ENCODE measurements around the gene MAP3K14. TPM values are rescaled to one million over a fixed set of nuclear protein-coding genes. Genes with fewer than 3 reads are reported as not detected.

The MAP3K14 gene
- total RNA-seq, 1 experiment from 2014 or later: 16.8 TPM

GRCh38 chr17:45277992-45278391, 38.8 kb downstream of the MAP3K14 start:
- POLR2A ChIA-PET (ENCODE audit: unreplicated experiment): no interaction called here

GRCh38 chr17:45277216-45277849, 39.5 kb downstream of the MAP3K14 start:
- no peaks in the 10 kb centered on the region for H3K9me3 ChIP-seq (ENCODE audit: low read length)
- DNase-seq (peak; percentile 97), ATAC-seq (peak; percentile 87)
- no peak overlapping the region for H3K27ac ChIP-seq (ENCODE audit: low read length)
- H3K27me3 ChIP-seq (ENCODE audit: low read length): no peaks in the 10 kb centered on the region
- H3K9ac ChIP-seq (ENCODE audit: low read length): no peak overlapping the region
- no peaks in the 10 kb centered on the region for H3F3A ChIP-seq (ENCODE audit: low read length, unreplicated experiment)
- TF ChIP-seq EZH2 (IDR thresholded peaks at IDR 0.05; ENCODE audit: low read length, unreplicated experiment) (no peak), EZH2phosphoT487 (IDR thresholded peaks at IDR 0.05; ENCODE audit: borderline replicate concordance, low read length) (no peak), CTCF (conservative IDR thresholded peaks at IDR 0.05; ENCODE audit: low read depth, low read length) (peak; percentile 90)
- no TSS peak for BruUV-seq (replicated peaks)
- peaks cover 9% of the 10 kb centered on the region for H3K4me1 ChIP-seq (ENCODE audit: insufficient read depth, low read length)
- ChIA-PET POLR2A (ENCODE audit: unreplicated experiment) (no interaction called here), CTCF (interaction anchor here (0.6 to 2.0 kb wide), 19 partner anchors 12 to 428 kb away, joined by 3 to 23 read pairs (median 4); partner anchors contain the start of gene MAP3K14)
- H4K20me1 ChIP-seq (ENCODE audit: low read length): no peaks in the 10 kb centered on the region
- peaks cover 31% of the 10 kb centered on the region for H3K36me3 ChIP-seq (ENCODE audit: low read depth, low read length)
- no peak overlapping the region for H3K4me3 ChIP-seq (ENCODE audit: low read length)
- H3K9me2 ChIP-seq (replicated peaks; ENCODE audit: low read length): no peaks in the 10 kb centered on the region
- no peak overlapping the region for H2AFZ ChIP-seq (ENCODE audit: low read length)
- 0 out of 2 replicates have a peak overlapping the region, but pooled peaks have one; percentile 3 for H3K4me2 ChIP-seq (ENCODE audit: low read length)
- intact Hi-C loops (cut with micrococcal nuclease): loop anchor here (1.0 kb wide), 2 partner anchors 42 to 108 kb away; no protein-coding TSS in a partner anchor
- H3K79me2 ChIP-seq (ENCODE audit: low read length): no peaks in the 10 kb centered on the region

More at GRCh38 chr17:45277992-45278391, 38.8 kb downstream of the MAP3K14 start:
- H3K4me1 ChIP-seq (ENCODE audit: insufficient read depth, low read length): peaks cover 9% of the 10 kb centered on the region
- H3K36me3 ChIP-seq (ENCODE audit: low read depth, low read length): peaks cover 32% of the 10 kb centered on the region
- no peak for TF ChIP-seq CTCF (conservative IDR thresholded peaks at IDR 0.05; ENCODE audit: low read depth, low read length)
- no peak for TF ChIP-seq EZH2 (IDR thresholded peaks at IDR 0.05; ENCODE audit: low read length, unreplicated experiment)
- no peak for TF ChIP-seq EZH2phosphoT487 (IDR thresholded peaks at IDR 0.05; ENCODE audit: borderline replicate concordance, low read length)
- no peaks in the 10 kb centered on the region for H3K27me3 ChIP-seq (ENCODE audit: low read length)
- H3K27ac ChIP-seq (ENCODE audit: low read length): no peak overlapping the region
- H3F3A ChIP-seq (ENCODE audit: low read length, unreplicated experiment): no peaks in the 10 kb centered on the region
- intact Hi-C loops (cut with micrococcal nuclease): loop anchor here (1.0 kb wide), 2 partner anchors 41 to 107 kb away; no protein-coding TSS in a partner anchor
- no peak for DNase-seq
- ATAC-seq: peak; percentile 35
- CTCF ChIA-PET: interaction anchor here (1.3 to 2.0 kb wide), 5 partner anchors 12 to 148 kb away, joined by 8 to 23 read pairs (median 8); no protein-coding TSS in a partner anchor
- no peak overlapping the region for H2AFZ ChIP-seq (ENCODE audit: low read length)
- no peaks in the 10 kb centered on the region for H3K9me3 ChIP-seq (ENCODE audit: low read length)
- no TSS peak for BruUV-seq (replicated peaks)
- no peaks in the 10 kb centered on the region for H3K9me2 ChIP-seq (replicated peaks; ENCODE audit: low read length)
- no peaks in the 10 kb centered on the region for H4K20me1 ChIP-seq (ENCODE audit: low read length)
- H3K9ac ChIP-seq (ENCODE audit: low read length): no peak overlapping the region
- no peaks in the 10 kb centered on the region for H3K79me2 ChIP-seq (ENCODE audit: low read length)
- no peak overlapping the region for H3K4me2 ChIP-seq (ENCODE audit: low read length)
- H3K4me3 ChIP-seq (ENCODE audit: low read length): no peak overlapping the region

GRCh38 chr17:45276031-45276430, 40.8 kb downstream of the MAP3K14 start:
- ATAC-seq: no peak
- ChIA-PET CTCF (interaction anchor here (1.3 to 2.0 kb wide), 2 partner anchors 36 to 44 kb away, joined by 4 to 23 read pairs; no protein-coding TSS in a partner anchor), POLR2A (ENCODE audit: unreplicated experiment) (no interaction called here)
- Histone ChIP-seq H3K9me2 (replicated peaks; ENCODE audit: low read length) (no peaks in the 10 kb centered on the region), H3K9ac (ENCODE audit: low read length) (no peak overlapping the region), H3K4me1 (ENCODE audit: insufficient read depth, low read length) (peaks cover 9% of the 10 kb centered on the region), H3K79me2 (ENCODE audit: low read length) (no peaks in the 10 kb centered on the region), H3F3A (ENCODE audit: low read length, unreplicated experiment) (no peaks in the 10 kb centered on the region), H3K9me3 (ENCODE audit: low read length) (no peaks in the 10 kb centered on the region), H4K20me1 (ENCODE audit: low read length) (no peaks in the 10 kb centered on the region), H2AFZ (ENCODE audit: low read length) (no peak overlapping the region), H3K36me3 (ENCODE audit: low read depth, low read length) (peaks cover 37% of the 10 kb centered on the region), H3K27me3 (ENCODE audit: low read length) (no peaks in the 10 kb centered on the region), H3K27ac (ENCODE audit: low read length) (no peak overlapping the region), H3K4me3 (ENCODE audit: low read length) (no peak overlapping the region), H3K4me2 (ENCODE audit: low read length) (no peak overlapping the region)
- BruUV-seq (replicated peaks): no TSS peak
- DNase-seq: no peak
- TF ChIP-seq EZH2phosphoT487 (IDR thresholded peaks at IDR 0.05; ENCODE audit: borderline replicate concordance, low read length) (no peak), EZH2 (IDR thresholded peaks at IDR 0.05; ENCODE audit: low read length, unreplicated experiment) (no peak), CTCF (conservative IDR thresholded peaks at IDR 0.05; ENCODE audit: low read depth, low read length) (no peak)
- intact Hi-C loops (cut with micrococcal nuclease): no loop called here
